ENCODE results near the gene PMPCA.

The PMPCA gene

DNA sequence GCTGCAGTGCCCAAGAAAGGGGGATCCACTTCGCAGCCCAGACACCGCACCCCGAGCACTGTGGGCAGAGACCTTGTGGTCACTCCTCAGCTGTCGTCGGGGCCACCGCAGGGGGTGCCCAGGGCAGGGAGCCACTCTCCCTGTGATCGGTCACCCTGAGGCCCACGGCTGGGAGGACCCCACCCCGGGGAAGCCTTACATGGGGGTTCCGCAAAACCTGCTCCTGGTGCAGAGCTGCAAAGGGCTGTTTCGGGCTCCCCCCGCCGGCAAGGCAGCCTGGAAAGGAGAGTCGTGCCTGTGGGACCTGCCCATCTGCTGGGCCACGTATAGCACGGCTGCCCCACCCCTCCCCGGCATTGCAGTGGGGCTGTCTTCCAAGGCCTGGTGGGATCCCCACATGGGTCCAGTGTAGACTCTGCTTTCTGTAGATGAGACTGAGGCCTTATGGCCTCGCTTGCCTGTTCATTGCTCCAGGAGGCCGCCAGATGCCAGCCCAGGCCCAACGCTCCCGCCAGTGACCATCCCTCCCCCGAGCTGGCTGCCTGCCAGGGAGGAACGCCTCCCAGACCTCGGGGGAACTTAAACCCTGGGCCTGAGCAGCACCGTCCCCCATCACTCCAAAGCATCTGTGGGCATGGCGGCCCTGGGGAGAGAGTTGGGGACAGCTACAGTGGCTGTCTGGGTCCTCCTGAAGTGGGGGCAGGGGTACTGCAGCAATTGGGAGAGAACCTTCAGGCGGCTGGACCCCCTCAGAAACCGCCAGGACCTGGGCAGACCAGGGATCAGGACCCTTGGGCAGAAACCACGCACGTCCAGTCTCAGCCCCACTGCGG lies 45.3 kb upstream of the PMPCA start:
- TF ChIP-seq, protein P1, sequence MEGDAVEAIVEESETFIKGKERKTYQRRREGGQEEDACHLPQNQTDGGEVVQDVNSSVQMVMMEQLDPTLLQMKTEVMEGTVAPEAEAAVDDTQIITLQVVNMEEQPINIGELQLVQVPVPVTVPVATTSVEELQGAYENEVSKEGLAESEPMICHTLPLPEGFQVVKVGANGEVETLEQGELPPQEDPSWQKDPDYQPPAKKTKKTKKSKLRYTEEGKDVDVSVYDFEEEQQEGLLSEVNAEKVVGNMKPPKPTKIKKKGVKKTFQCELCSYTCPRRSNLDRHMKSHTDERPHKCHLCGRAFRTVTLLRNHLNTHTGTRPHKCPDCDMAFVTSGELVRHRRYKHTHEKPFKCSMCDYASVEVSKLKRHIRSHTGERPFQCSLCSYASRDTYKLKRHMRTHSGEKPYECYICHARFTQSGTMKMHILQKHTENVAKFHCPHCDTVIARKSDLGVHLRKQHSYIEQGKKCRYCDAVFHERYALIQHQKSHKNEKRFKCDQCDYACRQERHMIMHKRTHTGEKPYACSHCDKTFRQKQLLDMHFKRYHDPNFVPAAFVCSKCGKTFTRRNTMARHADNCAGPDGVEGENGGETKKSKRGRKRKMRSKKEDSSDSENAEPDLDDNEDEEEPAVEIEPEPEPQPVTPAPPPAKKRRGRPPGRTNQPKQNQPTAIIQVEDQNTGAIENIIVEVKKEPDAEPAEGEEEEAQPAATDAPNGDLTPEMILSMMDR (IDR thresholded peaks at IDR 0.05) = no peak

DNA sequence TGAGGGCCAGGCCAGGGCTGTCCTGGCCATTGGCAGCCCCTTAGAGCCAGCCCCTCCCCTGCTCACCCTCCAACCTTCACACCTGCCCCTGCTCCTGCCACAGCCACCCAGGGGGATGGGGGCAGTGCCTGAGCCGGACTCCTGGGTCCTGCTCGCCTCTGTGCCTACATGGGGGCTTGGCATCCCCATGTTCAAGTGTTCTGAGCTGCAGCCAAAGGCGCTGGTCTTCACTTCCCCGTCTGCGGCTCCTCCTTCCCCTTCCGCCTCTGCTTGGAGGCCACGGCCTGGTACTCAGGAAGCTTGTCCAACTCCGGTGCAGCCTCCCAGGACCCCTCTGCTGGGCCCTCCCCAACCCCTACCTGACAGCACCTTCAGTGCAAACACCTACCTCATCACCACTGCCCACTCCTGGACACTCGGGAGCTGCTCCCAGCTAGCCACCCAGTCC lies 44.7 kb upstream of the PMPCA start:
- TF ChIP-seq, protein P1 (IDR thresholded peaks at IDR 0.05) = no peak

DNA sequence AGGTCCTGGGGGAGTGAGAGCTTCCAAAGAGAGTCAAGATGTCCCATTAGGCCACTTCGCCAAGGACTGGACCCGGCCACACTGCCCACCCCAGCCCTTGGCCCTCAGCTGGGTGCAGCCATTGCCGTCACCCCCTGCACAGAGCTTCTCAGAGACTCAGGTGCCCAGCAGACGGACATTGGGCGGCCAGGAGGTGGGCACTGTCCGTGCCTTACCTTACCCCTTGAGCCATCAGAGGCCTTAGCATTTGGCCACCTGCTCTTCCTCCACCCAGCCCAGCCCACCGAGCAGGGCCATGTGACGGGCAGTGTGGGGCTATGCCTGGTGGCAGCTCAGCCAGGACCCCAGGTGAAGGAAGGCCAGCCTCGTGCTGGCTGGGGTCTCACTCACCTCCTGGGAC lies 43.6 kb upstream of the PMPCA start:
- TF ChIP-seq, protein P1 (IDR thresholded peaks at IDR 0.05) = no peak

DNA sequence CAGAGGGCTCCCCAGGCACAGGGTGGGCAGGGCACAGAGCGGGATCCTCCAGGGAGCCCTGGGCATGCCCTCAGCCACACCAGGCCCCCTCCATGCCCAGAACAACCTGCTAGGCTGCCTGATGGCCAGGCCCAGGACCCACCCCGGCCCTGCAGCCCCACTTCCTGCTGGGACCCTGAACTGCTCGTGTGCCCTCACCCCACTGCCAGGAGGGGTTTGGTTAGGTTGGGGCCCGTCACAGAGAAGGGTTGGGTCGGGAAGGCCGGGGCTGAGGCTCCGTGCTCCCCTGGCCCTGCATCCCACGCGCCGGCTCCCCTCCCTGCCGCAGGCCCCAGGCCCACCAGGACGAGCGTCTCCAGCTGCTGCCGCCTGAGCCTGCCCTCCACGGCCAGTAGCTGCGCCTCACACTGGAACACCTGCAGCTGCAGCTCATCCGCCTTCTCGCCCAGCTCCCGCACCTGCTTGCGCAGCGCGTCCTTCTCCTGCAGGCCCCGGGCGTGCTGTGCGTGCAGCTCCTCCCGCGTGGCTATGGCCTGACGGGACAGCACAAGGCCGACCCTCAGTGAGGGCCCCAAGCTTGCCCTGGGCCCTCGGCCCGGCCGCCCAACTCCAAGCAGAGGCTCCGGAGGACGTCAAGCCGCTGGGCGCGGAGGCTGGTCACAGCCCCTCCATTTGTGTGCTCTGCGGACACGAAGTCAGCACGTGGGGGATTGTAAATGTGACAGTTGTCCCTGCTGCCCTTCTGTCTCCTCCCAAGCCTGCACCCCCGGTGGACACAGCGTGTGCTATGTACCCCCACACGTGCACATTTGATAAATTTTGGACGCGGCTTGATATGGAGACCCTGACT lies 42.9 kb upstream of the PMPCA start:
- TF ChIP-seq, protein P1 (IDR thresholded peaks at IDR 0.05) = no peak

DNA sequence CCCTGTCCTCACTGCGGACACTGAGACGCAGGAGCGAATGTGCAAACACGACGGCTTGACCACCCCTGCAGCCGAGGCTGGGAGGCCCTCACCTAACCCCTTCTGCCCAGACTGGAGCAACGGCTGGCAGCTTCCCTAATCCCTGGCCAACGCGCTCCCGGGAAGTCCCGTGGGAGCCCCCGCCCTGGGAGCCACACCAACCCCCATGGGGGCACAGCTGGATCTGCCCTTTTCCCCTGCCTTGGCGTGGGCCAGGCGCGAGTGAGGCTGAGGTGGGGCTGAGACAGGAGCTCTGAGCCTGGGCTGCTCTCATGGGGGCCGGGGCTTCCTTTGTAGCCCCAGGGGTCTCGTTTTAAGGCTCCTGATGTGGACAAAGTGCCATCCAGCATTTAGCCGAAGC lies 42.3 kb upstream of the PMPCA start:
- TF ChIP-seq, protein P1 (IDR thresholded peaks at IDR 0.05) = no peak

DNA sequence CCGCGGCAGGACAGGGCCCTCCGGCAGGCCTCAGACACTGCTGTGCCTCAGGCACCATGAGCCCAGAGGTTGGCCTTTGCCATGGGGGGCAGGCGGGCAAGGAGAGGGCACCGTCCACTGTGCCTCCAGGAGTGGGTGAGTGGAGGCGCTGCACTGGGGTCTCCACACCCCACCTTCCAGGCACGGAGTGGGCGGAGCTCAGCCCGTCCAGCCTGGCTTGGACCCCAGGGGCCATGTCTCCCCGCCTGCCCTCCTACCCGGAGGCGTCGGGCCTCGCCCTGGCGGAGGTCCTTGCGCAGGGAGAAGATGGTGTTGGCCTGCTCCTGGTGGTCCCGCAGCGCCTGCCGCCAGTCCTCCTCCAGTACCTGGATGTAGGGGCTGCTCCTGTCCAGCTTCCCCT lies 40.4 kb upstream of the PMPCA start:
- TF ChIP-seq, protein P1 (IDR thresholded peaks at IDR 0.05) = no peak

DNA sequence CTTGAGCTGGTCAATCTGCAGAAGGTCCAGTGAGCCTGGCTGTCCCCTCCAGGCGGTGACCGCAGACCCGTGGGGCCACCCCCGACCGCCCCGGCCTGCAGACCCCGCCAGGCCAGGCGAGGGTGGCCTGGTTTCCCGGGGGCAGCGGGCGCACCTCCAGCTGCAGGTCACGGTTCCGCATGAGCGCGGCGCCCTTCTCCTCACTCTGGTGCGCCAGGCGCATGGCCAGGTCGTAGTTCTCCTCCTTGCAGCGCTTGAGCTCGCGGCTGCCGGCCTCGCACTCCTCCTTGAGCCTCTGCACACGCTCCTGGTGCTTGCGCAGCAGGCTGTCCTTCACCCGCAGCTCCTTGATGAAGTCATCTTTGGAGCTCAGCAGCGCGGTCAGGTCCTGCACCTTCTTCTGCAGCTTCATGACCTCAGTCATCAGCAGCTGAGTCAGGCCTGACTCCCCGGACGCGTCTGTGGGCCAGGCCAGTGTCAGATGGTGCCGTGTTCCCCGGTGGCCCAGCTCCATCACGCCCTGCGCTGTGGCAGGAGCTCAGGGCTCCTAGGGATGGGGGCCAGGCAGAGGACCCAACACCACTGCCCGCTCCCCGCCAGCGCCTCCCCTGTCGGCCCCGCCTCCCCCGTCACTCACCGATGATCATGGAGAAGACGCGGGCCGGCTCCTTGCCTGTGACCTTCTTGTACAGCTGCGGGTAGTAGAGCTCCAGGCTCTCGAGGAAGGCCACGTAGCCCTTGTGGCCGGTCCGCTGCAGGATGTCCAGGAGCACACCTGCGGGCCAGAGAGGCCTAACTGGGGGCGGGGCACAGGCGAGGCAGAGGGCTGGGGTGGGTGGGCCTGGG lies 39.5 kb upstream of the PMPCA start:
- TF ChIP-seq, protein P1 (IDR thresholded peaks at IDR 0.05) = no peak
